Brain microvascular endothelial cell (primary cell): ENCODE measurements around the gene GTSF1L.
"Not testable (repeated sequence)": the region's sequence is repeated elsewhere in the genome, so short reads cannot be mapped to it uniquely, and the experiment has no call there.

Experiments used
- DNase-seq: peaks from one replicate; pipeline ENCODE4 v3.0.0-alpha.2; 2020
- H3K27ac ChIP-seq: fragments of 250-450 bp; sonication (Bioruptor Pico); 2 replicates; pipeline ENCODE4 v1.5.1; 2020; ENCODE audit warnings: mild to moderate bottlenecking, moderate library complexity
- H3K27me3 ChIP-seq: fragments of 250-450 bp; sonication (Bioruptor Pico); replicated peaks from 2 replicates; pipeline ENCODE4 v1.5.1; 2020; ENCODE audit warnings: mild to moderate bottlenecking
- H3K36me3 ChIP-seq: fragments of 250-450 bp; sonication (Bioruptor Pico); replicated peaks from 2 replicates; pipeline ENCODE4 v1.5.1; 2020; ENCODE audit warnings: mild to moderate bottlenecking
- H3K4me3 ChIP-seq: 2 replicates; pipeline ENCODE4 v1.5.1; 2011; ENCODE audit warnings: low read depth, mild to moderate bottlenecking, control low read depth, low read length, moderate library complexity
- CTCF ChIP-seq: IDR thresholded peaks from 2 replicates; pipeline ENCODE4 v1.5.1; 2011; ENCODE audit warnings: low read depth, mild to moderate bottlenecking, moderate library complexity, low read length, control low read depth, inconsistent platforms; ENCODE audit errors: missing control alignments
- in situ Hi-C: cut with HindIII; loops from 2 replicates; pipeline ENCODE4 v1.10.0; 2017; ENCODE audit warnings: low sequenced_read_pairs, low pct_ligation_motif_present

The GTSF1L gene

GRCh38 chr20:43766917-43767316 lies 40.1 kb upstream of the GTSF1L start:
- in situ Hi-C loops, result no loop called here
- Histone ChIP-seq H3K4me3 (no peak overlapping the region), H3K36me3 (no peaks in the 10 kb centered on the region), H3K27ac (no peak overlapping the region), H3K27me3 (peaks cover 7% of the 10 kb centered on the region)
- no peak for TF ChIP-seq CTCF
- no peak for DNase-seq

GRCh38 chr20:43766385-43766784 lies 39.6 kb upstream of the GTSF1L start:
- TF ChIP-seq CTCF, result no peak
- Histone ChIP-seq H3K27me3 (peaks cover 7% of the 10 kb centered on the region), H3K27ac (no peak overlapping the region), H3K36me3 (no peaks in the 10 kb centered on the region), H3K4me3 (no peak overlapping the region)
- in situ Hi-C loops, result no loop called here
- no peak for DNase-seq

GRCh38 chr20:43765916-43766315 lies 39.1 kb upstream of the GTSF1L start:
- no peak overlapping the region for H3K4me3 ChIP-seq
- H3K27ac ChIP-seq, result no peak overlapping the region
- H3K27me3 ChIP-seq, result peaks cover 7% of the 10 kb centered on the region
- in situ Hi-C loops, result no loop called here
- no peak for TF ChIP-seq CTCF
- H3K36me3 ChIP-seq, result no peaks in the 10 kb centered on the region
- DNase-seq, result no peak

GRCh38 chr20:43762911-43763310 lies 36.1 kb upstream of the GTSF1L start:
- Histone ChIP-seq H3K36me3 (no peaks in the 10 kb centered on the region), H3K4me3 (no peak overlapping the region), H3K27me3 (peaks cover 7% of the 10 kb centered on the region), H3K27ac (no peak overlapping the region)
- no peak for DNase-seq
- in situ Hi-C loops, result no loop called here
- no peak for TF ChIP-seq CTCF

- Histone ChIP-seq H3K36me3 (no peaks in the 10 kb centered on the region), H3K4me3 (no peak overlapping the region), H3K27me3 (peaks cover 7% of the 10 kb centered on the region), H3K27ac (no peak overlapping the region)
- in situ Hi-C loops, result no loop called here
- no peak for TF ChIP-seq CTCF
- DNase-seq, result no peak
These were observed 34.9 kb upstream of the GTSF1L start for GRCh38 chr20:43761386-43762340.

- in situ Hi-C loops, DNase-seq, H3K36me3 ChIP-seq: not testable (repeated sequence)
These were observed 31.1 kb upstream of the GTSF1L start for GRCh38 chr20:43757888-43758287.

More at GRCh38 chr20:43757888-43758287, 31.1 kb upstream of the GTSF1L start:
- not testable (repeated sequence) for H3K27me3 ChIP-seq, H3K27ac ChIP-seq, H3K4me3 ChIP-seq
